ENCODE results near the gene HPDL.

The HPDL gene

GRCh38 chr1:45331436-45332345 is 5.0 kb downstream of the HPDL start:
- Histone ChIP-seq H3K4me3 (no peak overlapping the region), H3K4me1 (no peaks in the 10 kb centered on the region; the same call in 1 of the 2 replicates), H3K9me3 (no peaks in the 10 kb centered on the region), H3K36me3 (replicated peaks) (peaks cover 27% of the 10 kb centered on the region), H3K27me3 (ENCODE audit: low read depth) (no peaks in the 10 kb centered on the region)
- no peak for DNase-seq (ENCODE audit: low spot score in 2 of 2)
- in situ Hi-C loops (cut with MboI; ENCODE audit: low sequenced_read_pairs): no loop called here

DNA sequence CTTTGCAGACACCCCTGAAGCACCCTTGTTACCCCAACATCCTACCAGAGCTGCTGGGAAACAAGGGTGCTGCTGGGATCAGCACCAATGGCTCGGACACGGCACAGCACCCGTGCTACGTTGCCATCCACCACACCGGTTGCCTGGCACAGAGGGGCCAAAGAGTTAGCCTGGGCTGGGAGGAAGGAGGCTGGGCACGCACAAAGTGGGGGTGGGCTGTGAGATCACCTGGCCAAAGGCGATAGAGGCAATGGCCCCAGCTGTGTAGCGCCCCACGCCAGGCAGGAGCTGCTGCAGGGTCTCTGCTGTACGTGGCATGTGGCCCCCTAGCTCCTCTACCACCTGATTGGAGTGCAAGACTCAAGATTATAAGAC is 5.6 kb downstream of the HPDL start:
- DNase-seq (ENCODE audit: low spot score in 2 of 2): no peak
- Histone ChIP-seq H3K9me3 (no peaks in the 10 kb centered on the region), H3K36me3 (replicated peaks) (peaks cover 27% of the 10 kb centered on the region), H3K4me1 (no peaks in the 10 kb centered on the region; the same call in 1 of the 2 replicates), H3K27me3 (ENCODE audit: low read depth) (no peaks in the 10 kb centered on the region), H3K4me3 (no peak overlapping the region)
- in situ Hi-C loops (cut with MboI; ENCODE audit: low sequenced_read_pairs): no loop called here

DNA sequence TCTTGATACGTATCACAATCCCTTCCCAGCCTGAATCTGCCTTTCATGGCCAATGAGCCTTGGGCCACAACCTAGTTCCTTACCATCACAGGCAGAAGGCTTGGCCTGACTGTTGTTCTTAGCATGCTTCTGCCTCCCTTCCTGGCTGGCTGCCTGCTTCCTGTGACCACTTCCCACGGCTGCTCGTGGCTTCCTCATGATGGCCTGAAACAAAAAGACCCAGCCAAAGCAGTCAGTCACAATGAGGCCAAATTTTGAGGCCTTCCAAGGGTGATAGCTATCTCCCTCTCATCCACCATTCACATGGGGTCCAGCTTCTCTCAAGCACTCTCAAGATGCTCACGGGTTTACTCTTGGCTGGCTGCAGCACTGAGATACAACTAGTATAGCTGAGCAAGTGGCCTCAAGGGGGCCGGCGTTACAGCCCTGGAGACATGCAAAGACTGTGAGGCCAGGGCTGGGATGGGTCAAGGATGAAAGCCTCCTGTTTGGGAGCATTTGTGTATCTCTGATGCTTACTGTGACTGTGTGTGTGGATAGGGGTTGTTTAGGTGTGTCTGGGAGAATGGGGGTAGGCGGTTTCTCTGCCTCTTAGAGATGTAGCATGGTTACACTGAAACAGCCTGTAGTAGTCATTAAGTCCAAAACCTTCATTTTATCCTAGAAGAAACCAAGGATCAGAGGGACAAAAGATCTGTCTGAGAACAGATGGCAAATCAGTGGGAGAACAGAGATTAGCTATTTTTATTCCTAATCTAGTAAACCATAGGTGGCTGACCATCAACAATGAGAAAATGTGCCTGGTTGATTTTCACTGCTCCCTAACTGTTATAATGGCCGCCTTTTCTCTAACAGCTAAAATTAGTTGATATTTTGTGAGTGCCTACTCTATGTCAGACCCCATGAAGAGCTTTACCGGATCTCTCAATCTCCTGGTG is 7.9 kb downstream of the HPDL start:
- no peak for DNase-seq (ENCODE audit: low spot score in 2 of 2)
- Histone ChIP-seq H3K9me3 (no peaks in the 10 kb centered on the region), H3K4me1 (peaks cover 4% of the 10 kb centered on the region; the same call in 1 of the 2 replicates), H3K36me3 (replicated peaks) (peaks cover 30% of the 10 kb centered on the region), H3K4me3 (no peak overlapping the region), H3K27me3 (ENCODE audit: low read depth) (no peaks in the 10 kb centered on the region)
- in situ Hi-C loops (cut with MboI; ENCODE audit: low sequenced_read_pairs): no loop called here

GRCh38 chr1:45335855-45336324 is 9.2 kb downstream of the HPDL start:
- H3K4me1 ChIP-seq: peaks cover 8% of the 10 kb centered on the region
- no peaks in the 10 kb centered on the region for H3K27me3 ChIP-seq (ENCODE audit: low read depth)
- DNase-seq (ENCODE audit: low spot score in 2 of 2): no peak
- H3K4me3 ChIP-seq: no peak overlapping the region
- H3K36me3 ChIP-seq (replicated peaks): peaks cover 24% of the 10 kb centered on the region
- in situ Hi-C loops (cut with MboI; ENCODE audit: low sequenced_read_pairs): no loop called here
- H3K9me3 ChIP-seq: no peaks in the 10 kb centered on the region

- no peak overlapping the region for H3K4me3 ChIP-seq
- in situ Hi-C loops (cut with MboI; ENCODE audit: low sequenced_read_pairs): no loop called here
- H3K27me3 ChIP-seq (ENCODE audit: low read depth): no peaks in the 10 kb centered on the region
Measured at GRCh38 chr1:45337630-45338325, 11.1 kb downstream of the HPDL start.

GRCh38 chr1:45339789-45340558 is 13.3 kb downstream of the HPDL start, which contains the start of the genes MUTYH and TOE1:
Gene MUTYH, minus strand, starts transcription at chr1:45340440. Its CDS starts 5,935 bp downstream, at chr1:45334505.
Gene TOE1, plus strand, starts transcription at chr1:45340170. Its CDS starts 83 bp downstream, at chr1:45340253.
- no peaks in the 10 kb centered on the region for H3K9me3 ChIP-seq
- H3K27me3 ChIP-seq (ENCODE audit: low read depth): no peaks in the 10 kb centered on the region
- H3K36me3 ChIP-seq (replicated peaks): peaks cover 36% of the 10 kb centered on the region
- peaks cover 13% of the 10 kb centered on the region for H3K4me1 ChIP-seq
- H3K4me3 ChIP-seq: peak within 1 kb of the TSS; percentile 86
- in situ Hi-C loops (cut with MboI; ENCODE audit: low sequenced_read_pairs): no loop called here
- DNase-seq (ENCODE audit: low spot score in 2 of 2): peak; percentile 93 to 98

More at GRCh38 chr1:45337630-45338325, 11.1 kb downstream of the HPDL start:
- Histone ChIP-seq H3K36me3 (replicated peaks) (peaks cover 22% of the 10 kb centered on the region), H3K9me3 (no peaks in the 10 kb centered on the region), H3K4me1 (peaks cover 13% of the 10 kb centered on the region)
- DNase-seq (ENCODE audit: low spot score in 2 of 2): no peak

DNA sequence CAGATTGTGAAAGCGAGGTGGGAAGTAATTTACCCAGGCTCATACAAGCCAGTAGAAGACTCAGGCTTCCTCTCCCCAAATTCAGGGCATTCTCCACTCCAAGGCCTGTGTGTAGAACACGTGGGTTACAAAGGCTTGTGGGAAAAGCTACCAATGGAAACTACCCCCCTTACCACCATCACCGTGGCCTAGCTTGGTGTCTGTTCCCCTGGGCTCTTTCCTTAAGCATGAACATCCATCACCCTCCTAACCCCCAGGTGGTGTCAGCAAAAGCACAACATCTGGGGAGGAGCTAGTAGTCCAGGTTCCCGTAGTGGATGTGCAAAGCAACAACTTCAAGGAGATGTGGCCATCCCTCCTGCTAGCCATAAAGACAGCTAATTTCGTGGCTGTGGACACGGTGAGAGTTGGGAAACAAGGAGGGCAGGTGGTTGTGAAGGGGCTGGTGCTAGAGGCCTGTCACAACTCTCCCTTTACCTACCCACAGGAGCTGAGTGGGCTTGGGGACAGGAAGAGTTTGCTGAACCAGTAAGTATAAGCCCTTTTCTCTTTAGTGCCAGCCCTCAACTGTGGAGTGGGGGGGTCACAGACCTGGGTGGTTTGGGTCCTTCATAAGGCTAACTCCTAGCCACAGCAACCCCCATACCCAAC is 14.2 kb downstream of the HPDL start:
- in situ Hi-C loops (cut with MboI; ENCODE audit: low sequenced_read_pairs): no loop called here
- DNase-seq (ENCODE audit: low spot score in 2 of 2): peak in 1 of 2 experiments; percentile 23
- no peaks in the 10 kb centered on the region for H3K9me3 ChIP-seq
- H3K4me3 ChIP-seq: peak overlapping the region; percentile 86
- H3K4me1 ChIP-seq: peaks cover 13% of the 10 kb centered on the region
- H3K36me3 ChIP-seq (replicated peaks): peaks cover 41% of the 10 kb centered on the region
- no peaks in the 10 kb centered on the region for H3K27me3 ChIP-seq (ENCODE audit: low read depth)

DNA sequence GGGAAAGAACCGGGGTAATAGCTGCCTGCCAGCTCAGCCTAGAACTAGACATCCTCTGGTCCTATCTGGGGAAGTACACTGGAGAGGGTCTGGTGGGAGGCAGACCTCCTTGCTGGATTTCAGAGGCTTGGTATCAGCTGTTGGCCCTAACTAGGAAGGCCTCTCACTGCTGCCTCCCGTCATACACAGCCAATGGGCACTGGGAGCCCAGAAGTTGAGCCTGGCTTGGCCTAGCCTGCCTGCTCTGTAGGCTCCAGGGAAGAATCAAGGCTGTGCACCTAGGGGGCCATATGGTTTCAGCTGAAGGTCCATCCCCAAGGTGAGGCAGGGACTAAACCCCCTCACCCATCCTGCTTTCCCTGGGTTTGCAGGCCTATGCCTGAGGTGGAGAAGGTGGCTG is 17.8 kb downstream of the HPDL start:
- H3K9me3 ChIP-seq: no peaks in the 10 kb centered on the region
- in situ Hi-C loops (cut with MboI; ENCODE audit: low sequenced_read_pairs): no loop called here
- no peaks in the 10 kb centered on the region for H3K27me3 ChIP-seq (ENCODE audit: low read depth)
- H3K4me1 ChIP-seq: peaks cover 9% of the 10 kb centered on the region
- no peak for DNase-seq (ENCODE audit: low spot score in 2 of 2)
- H3K36me3 ChIP-seq (replicated peaks): peaks cover 38% of the 10 kb centered on the region
- H3K4me3 ChIP-seq: no peak overlapping the region

GRCh38 chr1:45345014-45345413 is 18.3 kb downstream of the HPDL start:
- DNase-seq (ENCODE audit: low spot score in 2 of 2): no peak
- in situ Hi-C loops (cut with MboI; ENCODE audit: low sequenced_read_pairs): loop anchor here (5.0 kb wide), 1 partner anchor 147 kb away; the partner anchor contains the start of gene TESK2
- Histone ChIP-seq H3K4me1 (peaks cover 9% of the 10 kb centered on the region), H3K27me3 (ENCODE audit: low read depth) (no peaks in the 10 kb centered on the region), H3K4me3 (no peak overlapping the region), H3K9me3 (no peaks in the 10 kb centered on the region), H3K36me3 (replicated peaks) (peaks cover 38% of the 10 kb centered on the region)

- in situ Hi-C loops (cut with MboI; ENCODE audit: low sequenced_read_pairs): loop anchor here (5.0 kb wide), 1 partner anchor 146 kb away; the partner anchor contains the start of gene TESK2
Measured at GRCh38 chr1:45346473-45346872, 19.8 kb downstream of the HPDL start.

GRCh38 chr1:45348020-45348419 is 21.3 kb downstream of the HPDL start:
- Histone ChIP-seq H3K9me3 (no peaks in the 10 kb centered on the region), H3K36me3 (replicated peaks) (peaks cover 24% of the 10 kb centered on the region), H3K27me3 (ENCODE audit: low read depth) (no peaks in the 10 kb centered on the region), H3K4me1 (no peaks in the 10 kb centered on the region), H3K4me3 (no peak overlapping the region)
- in situ Hi-C loops (cut with MboI; ENCODE audit: low sequenced_read_pairs): loop anchor here (5.0 kb wide), 1 partner anchor 144 kb away; the partner anchor contains the start of gene TESK2
- DNase-seq (ENCODE audit: low spot score in 2 of 2): no peak

More at GRCh38 chr1:45346473-45346872, 19.8 kb downstream of the HPDL start:
- H3K36me3 ChIP-seq (replicated peaks): peaks cover 38% of the 10 kb centered on the region
- H3K27me3 ChIP-seq (ENCODE audit: low read depth): no peaks in the 10 kb centered on the region
- no peak overlapping the region for H3K4me3 ChIP-seq
- H3K9me3 ChIP-seq: no peaks in the 10 kb centered on the region
- DNase-seq (ENCODE audit: low spot score in 2 of 2): no peak
- H3K4me1 ChIP-seq: no peaks in the 10 kb centered on the region

DNA sequence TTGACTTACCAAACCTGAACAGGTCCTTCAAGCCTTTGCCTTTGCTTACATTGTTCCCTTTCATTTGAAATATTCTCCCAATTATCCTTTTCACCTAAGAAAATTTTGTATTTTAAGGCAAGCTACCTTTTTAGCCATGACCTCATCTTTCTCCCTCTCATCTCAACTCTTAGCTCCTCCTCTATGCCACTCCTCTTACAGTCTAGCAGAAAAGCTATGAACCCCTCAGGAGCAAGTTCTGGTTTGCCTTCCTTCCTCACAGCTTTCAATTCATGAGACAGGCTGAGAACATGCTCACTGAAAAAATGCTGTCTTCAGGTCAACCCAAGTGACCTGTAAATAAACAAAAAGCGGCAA is 21.9 kb downstream of the HPDL start:
- in situ Hi-C loops (cut with MboI; ENCODE audit: low sequenced_read_pairs): loop anchor here (5.0 kb wide), 1 partner anchor 144 kb away; the partner anchor contains the start of gene TESK2
- no peak overlapping the region for H3K4me3 ChIP-seq
- no peak for DNase-seq (ENCODE audit: low spot score in 2 of 2)
- no peaks in the 10 kb centered on the region for H3K9me3 ChIP-seq
- H3K4me1 ChIP-seq: no peaks in the 10 kb centered on the region
- peaks cover 18% of the 10 kb centered on the region for H3K36me3 ChIP-seq (replicated peaks)
- H3K27me3 ChIP-seq (ENCODE audit: low read depth): no peaks in the 10 kb centered on the region
